GM18907 (cell line): ENCODE measurements around the gene NLRP6.
"Not testable (repeated sequence)": the region's sequence is repeated elsewhere in the genome, so short reads cannot be mapped to it uniquely, and the experiment has no call there.

Experiments used
- ATAC-seq: cut with Tn5 transposase; IDR thresholded peaks from one replicate; pipeline ENCODE4 v1.9.1; 2021; ENCODE audit warnings: mild to moderate bottlenecking, moderate library complexity; ENCODE audit not compliant: unreplicated experiment

The NLRP6 gene

DNA sequence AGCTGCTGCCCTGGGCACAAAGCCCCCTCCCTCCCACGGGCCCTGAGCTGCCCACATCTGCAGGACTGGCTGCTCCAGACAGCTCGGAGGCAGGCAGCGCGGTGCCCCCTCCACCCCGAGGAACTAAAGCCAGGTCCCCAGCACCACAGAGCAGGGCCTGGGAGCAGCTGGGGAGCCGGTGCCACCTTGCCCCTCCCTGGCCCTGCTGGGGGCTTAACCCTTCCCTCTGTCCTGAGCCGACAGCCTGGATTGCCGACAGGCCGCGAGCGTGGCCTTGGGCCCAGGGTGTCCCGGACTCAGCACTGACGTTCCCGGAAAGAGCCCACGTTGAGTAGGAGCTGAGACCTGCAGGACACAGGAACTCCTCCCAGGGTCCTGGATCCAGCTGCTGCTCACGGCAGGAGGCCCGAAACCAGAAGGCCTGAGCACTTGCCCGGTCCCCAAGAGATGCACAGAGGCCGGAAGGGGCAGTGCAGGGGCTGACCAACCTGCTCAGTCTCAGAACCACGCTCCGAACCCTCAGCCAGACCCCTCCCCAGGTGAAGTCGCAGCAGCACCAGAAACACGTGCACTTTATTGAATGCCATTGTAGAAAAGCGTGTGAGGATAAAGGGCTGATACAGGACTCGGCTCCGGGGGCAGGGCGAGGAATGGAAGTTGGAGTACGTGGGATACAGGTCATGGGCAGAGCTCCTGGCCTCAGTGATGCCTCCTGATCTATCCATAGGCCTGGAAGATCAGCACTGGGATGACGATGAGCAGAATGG, 41.1 kb downstream of the NLRP6 start:
- peak; percentile 21 for ATAC-seq

DNA sequence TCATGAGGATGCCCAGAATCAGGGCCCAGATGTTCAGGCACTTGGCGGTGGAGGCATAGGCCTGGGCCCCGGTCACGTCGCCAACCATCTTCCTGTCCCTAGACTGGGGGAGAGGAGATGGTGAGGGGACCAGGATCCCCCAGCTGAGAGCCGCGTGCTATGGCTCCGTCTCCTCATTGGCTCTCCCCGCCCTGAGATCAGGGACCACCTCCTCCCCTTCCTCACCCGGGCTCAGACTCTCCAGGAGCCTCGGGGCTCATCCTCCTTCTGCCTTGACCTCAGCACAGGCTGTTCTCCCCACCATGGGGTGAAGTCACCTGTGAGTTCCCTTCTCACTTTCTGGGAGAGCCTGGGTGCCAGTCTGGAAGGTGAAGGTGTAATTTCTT, 41.7 kb downstream of the NLRP6 start:
- not testable (repeated sequence) for ATAC-seq

DNA sequence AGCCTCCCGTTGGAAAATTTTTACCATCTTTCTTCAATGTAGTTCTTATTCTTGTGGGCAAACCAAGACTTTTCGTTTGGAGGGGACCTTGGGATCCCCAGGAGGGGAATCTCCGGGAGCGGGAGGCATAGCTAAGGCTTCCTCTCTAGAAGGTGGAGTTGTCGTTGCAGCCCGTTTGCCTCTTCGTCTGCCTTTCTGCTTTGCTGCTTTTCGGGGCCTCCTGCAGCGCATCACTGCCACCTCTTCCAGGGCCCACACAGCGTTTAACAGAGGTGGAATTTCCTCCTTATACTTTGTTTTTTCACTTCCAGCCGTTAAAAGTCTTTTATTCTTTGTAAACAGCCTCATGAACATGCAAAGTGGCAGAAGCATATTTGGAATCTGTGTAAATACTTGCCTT, 45.9 kb downstream of the NLRP6 start:
- ATAC-seq = no peak

DNA sequence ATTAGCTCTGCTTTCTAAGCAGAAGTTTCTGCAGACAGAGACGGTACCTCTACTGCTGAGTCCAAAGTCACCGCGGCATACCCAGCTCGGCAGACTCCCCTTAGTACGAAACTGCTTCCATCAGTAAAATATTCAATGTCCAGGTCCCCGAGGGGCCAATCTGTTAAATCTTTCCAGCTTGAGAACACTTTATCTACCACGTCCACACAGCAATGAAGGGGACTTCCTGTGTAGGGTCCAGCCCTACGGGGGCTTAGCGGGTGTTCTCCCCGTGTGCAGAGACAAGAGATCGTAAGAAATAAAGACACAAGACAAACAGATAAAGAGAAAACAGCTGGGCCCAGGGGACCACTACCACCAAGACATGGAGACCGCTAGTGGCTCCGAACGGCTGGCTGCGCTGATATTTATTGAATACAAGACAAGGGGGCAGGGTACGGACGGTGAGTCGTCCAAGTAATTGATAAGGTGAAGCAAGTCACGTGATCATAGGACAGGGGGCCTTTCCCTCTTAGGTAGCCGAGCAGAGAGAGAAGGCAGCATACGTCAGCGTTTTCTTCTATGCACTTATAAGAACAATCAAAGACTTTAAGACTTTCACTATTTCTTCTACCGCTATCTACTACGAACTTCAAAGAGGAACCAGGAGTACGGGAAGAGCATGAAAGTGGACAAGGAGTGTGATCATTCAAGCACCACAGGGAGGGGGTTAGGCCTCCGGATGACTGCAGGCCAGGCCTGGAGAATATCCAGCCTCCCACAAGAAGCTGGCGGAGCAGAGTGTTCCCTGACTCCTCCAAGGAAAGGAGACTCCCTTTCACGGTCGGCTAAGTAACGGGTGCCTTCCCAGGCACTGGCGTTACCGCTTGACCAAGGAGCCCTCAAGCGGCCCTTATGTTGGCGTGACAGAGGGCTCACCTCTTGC, 46.6 kb downstream of the NLRP6 start:
- ATAC-seq = not testable (repeated sequence)

DNA sequence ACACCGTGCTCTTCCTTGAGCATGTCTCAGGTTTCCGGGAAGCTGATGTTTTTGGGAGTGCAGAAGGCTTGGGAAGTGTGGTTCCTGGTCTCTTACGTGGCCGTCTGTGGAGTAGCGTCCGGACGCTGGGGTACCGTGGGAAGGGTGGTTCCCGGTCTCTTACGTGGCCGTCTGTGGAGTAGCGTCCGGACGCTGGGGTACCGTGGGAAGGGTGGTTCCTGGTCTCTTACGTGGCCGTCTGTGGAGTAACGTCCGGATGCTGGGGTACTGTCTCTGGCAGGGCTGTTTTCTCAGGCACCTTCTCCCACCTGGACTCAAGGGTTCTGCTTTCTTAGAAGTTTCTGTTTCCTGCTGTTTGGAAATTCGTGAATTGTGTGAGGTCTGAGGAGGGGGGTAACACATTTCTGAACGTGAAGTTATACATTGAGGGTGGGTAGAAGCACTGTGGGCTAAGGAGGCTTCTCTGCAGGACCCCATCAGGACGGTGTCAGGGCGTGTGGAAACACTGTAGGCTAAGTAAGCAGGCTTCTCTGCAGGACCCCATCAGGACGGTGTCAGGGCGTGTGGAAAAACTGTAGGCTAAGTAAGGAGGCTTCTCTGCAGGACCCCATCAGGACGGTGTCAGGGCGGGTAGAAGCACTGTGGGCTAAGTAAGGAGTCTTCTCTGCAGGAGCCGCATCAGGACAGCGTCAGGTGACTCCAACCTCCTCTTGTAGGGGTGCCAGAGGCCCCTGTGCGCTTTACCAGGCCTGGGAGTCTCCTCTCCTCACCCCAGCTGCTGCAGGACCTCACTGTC, 47.8 kb downstream of the NLRP6 start:
- no peak for ATAC-seq

DNA sequence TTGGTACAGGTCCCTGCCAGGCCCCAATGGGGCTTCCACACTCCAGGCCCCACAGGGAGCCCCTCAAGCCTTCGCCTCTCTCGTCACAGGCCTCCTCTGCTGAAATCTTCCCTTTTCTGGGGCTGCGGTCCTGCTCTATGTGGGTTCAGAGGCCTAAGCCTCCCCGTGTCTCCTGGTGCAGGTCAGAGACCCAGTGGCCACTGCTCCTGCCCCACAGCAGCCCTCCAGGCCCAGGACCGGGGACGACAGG, 48.3 kb downstream of the NLRP6 start:
- ATAC-seq = peak; percentile 3

DNA sequence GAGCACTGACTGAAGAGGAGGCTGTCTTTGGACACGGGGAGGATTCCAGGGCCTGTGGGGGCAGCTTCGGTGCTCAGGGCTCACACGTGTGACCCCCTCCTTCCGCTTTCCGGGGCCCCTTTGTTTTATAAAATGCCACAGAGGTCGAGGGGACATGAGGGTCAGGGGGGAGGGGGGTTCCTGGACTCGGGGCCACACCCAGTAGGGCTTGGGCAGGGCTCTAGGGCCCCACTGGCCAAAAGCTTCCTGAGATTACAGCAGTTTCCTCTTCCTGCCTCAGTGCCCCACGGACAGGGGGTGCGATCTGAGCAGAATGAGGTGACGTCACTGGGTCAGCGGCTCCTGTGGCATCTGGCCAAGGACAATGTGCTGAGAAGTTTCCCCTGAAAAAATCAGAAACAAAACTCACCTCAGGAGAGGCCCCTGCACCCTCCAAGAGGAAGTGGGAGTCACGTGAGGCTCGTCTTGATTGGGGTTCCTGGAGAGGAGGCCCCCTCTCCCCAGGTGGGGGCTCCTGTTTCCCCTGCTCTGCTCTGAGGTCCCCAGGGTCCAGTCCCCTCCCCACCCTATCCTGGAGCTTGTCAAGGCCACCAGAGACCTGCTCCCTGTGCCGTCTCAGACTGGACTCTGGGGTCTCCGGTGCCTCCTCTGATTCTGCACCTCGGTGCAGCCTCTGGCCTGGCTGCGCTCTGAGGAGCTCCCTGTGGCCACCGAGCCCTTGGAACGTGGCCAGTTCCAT, 48.8 kb downstream of the NLRP6 start:
- peak; percentile 56 for ATAC-seq

DNA sequence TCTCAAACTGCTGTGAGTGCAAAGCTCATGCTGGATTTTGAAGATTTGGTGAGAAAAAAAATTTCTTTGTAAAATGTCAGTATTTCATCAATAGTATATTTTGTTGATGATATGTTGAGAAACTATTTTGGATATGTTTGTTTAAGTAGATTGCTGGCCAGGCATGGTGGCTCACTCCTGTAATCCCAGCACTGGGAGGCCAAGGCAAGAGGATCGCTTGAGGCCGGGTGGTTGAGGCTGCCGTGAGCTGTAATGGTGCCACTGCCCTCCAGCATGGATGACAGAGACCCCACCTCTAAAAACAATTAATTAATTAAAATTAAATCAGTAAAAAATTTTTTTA, 49.3 kb downstream of the NLRP6 start:
- ATAC-seq = no peak

DNA sequence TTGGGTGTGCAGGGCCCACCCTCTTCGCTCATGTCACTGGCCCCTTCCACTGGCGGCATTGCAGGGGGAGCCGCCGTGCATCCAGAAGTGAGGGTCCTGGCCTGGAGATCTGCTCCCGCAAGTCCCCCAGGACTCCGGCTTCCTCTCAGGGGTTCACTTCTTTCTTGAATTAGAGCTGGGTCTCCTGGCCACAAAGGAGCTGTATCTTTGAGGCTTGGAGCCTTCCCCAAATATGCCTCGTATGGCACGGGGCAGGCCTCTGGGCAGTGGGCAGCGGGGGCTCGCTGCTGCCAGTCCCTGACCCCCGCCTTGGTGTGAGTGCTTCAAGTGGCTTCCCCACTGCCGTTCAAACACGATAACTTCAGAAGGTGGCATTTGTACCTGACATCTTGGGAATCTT, 49.8 kb downstream of the NLRP6 start:
- no peak for ATAC-seq

DNA sequence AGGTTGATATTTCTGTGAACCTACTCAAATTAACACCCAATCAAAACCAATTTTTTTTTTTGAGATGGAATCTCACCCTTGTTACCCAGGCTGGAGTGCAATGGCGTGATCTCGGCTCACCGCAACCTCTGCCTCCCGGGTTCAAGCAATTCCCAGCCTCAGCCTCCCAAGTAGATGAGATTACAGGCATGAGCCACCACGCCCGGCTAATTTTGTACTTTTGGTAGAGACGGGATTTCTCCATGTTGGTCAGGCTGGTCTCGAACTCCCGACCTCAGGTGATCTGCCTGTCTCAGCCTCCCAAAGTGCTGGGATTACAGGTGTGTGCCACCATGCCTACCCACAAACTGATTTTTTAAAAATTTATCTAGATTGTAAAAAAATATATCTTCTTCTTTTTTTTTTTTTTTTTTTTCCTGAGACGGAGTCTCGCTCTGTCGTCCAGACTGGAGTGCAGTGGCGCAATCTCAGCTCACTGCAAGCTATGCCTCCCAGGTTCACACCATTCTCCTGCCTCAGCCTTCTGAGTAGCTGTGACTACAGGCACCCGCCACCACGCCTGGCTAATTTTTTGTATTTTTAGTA, 50.4 kb downstream of the NLRP6 start:
- ATAC-seq = not testable (repeated sequence)

DNA sequence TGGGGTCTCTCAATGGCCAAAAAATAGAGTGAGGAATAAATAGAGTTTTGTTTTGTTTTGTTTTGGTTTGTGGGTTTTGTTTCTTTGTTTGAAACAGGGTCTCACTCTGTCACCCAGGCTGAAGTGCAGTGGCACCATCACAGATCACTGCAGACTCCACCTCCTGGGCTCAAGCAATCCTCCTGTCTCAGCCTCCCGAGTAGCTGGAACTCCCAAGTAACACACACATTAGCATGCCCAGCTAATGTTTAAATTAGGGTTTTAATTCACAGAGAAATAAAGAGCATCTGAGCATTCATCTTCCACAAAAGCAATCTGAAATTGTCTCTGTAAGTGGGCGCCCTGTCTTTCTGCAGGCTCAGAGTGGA, 51.7 kb downstream of the NLRP6 start:
- no peak for ATAC-seq

DNA sequence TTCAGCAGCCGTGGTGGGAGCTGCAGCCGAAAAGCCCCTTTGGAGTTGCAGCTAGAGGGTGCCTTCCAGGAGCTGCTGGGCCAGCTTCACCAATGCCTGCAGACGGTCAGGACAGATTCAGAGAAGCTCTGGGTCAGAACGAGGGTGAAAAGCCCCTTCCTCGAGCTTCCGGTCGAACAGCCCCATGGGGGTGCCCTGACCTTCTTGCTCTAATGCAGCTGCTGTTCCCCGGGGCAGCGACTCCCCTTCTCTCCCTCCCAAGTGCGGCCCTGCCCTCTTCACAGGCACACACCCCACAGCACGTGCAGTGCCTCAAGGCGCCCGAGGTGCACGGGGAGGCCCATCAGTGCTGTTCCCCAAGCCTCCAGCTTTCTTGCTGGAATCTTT, 52.1 kb downstream of the NLRP6 start:
- no peak for ATAC-seq

DNA sequence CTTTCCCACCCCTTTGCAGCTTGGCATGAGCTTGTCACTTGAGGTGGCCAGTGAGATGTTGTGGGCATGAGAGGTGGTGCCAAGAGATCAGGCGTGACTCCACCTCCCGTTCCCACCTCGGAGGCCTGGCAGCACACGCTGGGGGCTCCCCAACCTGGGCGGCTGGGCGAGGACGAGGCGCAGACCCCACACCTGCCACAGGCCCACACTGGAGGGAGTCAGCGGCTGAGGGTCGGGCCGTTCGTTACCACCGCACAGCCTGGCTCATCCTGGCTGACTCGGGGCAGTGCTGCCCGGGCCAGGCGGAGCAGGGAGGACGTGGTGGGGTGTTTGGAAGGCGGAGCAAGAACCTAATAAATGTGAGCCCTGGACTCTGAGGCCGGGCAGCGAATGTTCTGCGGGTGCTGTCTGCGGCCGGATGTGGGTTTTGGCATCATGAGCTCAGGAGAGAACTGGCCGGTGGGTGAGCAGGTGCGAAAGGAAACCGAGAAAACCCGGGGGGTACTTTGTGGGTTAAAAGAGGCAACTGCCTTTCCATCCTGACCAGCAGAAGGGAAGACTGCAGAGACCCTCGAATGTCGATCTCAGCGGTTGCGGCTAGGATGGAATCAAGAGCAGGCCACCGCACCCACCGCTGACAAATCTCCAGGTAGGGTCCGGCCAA, 52.6 kb downstream of the NLRP6 start:
- ATAC-seq = no peak

DNA sequence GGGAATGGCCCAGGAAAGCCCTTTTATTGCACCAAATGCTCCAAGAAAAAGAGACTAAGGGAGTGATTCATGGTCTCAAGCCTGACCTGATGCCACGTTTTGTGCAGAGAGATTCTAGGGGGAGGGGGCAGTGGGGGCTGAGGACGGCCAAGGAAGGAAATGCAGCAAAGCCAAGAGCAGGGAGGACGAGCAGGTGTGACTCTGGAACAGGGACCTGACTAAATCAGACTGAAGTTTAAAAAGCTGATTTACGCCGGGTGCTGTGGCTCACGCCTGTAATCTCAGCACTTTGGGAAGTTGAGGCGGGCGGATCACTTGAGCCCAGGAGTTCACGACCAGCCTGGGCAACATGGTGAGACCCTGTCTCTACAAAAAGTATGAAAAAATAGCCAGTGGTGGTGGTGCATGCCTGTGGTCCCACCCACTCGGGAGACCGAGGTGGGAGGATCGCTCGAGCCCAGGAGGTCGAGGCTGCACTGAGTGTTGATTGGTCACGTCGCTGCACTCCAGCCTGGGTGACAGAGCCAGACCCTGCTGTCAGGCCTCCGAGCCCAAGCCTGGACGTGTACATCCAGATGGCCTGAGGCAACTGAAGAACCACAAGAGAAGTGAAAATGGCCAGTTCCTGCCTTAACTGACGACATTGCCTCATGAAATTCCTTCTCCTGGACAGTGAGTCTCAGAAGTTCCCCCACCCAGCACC, 53.3 kb downstream of the NLRP6 start:
- ATAC-seq = no peak

DNA sequence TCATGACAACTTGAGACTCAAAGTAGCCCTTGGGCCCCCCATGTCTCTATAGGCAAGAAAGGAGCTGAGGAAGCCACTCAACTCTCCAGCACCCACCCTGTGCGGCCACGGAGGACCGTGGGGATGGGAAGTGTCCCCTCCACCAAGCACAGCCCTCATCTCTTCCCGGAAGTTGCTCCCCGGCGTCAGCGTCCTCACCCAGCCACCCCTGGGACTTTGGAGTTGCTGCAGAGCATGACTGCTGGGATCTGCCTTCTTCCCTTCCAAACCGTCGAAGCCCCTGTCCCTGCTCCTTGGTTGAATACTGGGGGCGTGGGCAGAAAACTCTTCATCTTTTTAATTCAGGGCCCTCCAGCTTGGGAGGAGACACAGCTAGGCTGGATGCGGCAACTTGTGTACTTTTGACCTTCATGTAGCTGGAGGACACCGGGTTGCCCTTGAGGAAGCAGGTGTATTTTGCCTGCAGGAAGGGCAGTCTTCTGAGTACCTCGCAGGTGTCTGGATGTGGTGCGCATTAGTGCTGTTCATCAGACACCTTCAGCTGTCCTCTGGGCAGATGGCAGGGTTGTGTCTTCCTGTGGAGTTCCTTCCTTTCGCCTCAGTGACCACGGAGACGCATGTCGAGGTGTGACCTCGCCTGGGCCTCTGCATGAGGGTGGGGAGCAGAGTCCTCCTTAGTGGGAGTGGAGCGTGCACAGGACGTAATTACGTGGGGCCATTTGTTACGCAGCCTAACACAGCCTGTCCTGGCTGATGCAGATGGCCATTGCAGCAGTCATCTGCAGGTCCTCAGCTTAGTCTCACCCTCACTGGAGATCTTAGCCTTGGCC, 54.7 kb downstream of the NLRP6 start:
- no peak for ATAC-seq

DNA sequence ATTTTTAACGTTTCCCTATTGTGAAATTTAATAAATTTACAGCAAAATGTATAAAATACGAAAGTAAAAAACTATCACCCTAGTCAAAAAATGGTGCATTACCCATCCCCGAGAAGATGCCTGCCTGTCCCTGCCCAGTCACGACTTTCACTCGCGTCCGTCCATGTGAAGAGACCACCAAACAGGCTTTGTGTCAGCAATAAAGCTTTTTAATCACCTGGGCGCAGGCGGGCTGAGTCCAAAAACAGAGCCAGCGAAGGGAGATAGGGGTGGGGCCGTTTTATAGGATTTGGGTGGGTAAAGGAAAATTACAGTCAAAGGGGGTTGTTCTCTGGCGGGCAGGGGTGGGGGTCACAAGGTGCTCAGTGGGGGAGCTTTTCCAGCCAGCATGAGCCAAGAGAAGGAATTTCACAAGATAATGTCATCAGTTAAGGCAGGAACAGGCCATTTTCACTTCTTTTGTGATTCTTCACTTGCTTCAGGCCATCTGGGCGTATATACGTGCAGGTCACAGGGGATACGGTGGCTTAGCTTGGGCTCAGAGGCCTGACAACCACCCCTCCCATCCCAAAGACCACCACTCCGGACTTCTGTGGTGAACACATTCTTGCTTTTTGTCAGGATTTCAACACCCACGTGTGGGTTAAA, 55.5 kb downstream of the NLRP6 start:
- not testable (repeated sequence) for ATAC-seq

DNA sequence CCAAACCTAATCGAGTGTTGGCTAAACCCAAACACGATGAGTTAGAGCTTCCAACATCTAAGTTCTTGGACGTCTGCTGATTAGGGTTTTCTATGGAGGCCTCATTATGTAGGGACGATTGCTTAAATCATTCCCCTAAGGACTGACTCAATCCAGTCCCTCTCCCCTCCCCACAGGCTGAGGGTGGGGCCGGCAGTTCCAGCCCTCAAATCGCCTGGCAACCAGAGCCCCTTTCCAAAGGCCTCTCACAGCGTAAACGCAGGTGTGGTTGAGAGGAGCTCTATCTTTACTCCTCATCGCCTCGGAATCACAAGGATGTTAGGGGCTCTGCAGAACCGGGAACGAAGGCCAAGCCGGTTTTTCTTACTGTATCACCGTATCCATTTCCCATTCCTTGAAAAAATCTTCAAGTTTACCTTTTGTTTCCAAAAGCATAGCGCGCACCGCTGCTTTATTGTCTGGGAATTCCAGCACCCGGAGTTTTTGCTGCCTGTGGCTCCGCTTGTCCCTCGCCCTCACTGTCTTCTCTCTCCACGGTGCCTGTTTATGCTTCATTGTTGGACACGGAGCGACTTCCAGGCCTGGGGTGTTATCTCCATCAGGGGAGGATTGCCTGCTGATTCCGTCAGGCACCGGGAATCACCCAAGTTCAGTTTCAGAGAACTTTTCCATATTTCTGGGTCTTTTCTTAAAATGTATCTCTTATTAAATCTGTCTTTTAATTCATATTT, 56.2 kb downstream of the NLRP6 start:
- ATAC-seq = no peak
